Loucy (cell line): ENCODE results near the gene ERFL.

Experiments
- CTCF ChIP-seq: fragments of 200-600 bp; sonication (generic); conservative IDR thresholded peaks from 2 replicates; pipeline ENCODE4 v1.5.1; 2014; ENCODE audit warnings: mild to moderate bottlenecking, antibody characterized with exemption, low read length
- EZH2phosphoT487 ChIP-seq: fragments of 200-600 bp; IDR thresholded peaks from 2 replicates; pipeline ENCODE4 v1.6.1; 2018; ENCODE audit warnings: antibody characterized with exemption, mild to moderate bottlenecking, moderate library complexity, borderline replicate concordance

DNA sequence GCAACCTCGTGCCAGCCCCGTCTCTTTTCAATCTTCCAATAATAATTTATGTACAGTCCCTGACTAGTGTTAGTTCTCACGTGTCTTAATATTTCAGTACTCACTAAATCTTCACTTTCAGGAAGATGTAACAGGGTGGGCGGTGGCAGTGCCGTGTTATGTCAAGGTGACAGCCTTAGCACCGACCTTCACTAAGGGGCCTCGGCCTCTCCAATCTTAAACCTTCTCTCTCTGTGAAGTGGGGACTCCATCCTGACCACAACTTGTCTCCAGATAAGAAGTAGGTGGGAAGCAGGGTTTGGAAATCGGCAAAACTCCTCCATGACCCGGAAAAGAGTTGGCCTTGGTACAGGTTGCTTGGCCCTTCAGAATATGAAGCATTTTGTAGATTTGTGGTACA, 66.4 kb downstream of the ERFL start:
- TF ChIP-seq CTCF: no peak
- TF ChIP-seq EZH2phosphoT487: no peak
